H7 (cell line): Measurements from ENCODE around the gene RUNX1. TPM values are rescaled to one million over a fixed set of nuclear protein-coding genes. Genes with fewer than 3 reads are reported as not detected.

Source experiments
- DNase-seq: peaks from one replicate; pipeline ENCODE4 v3.0.0; 2012
- H3K27me3 ChIP-seq: 2 replicates; pipeline ENCODE4 v1.6.0; 2011; ENCODE audit warnings: mild to moderate bottlenecking, low read length; ENCODE audit not compliant: control insufficient read depth, insufficient read depth
- H3K36me3 ChIP-seq: replicated peaks from 2 replicates; pipeline ENCODE4 v1.5.1; 2011; ENCODE audit warnings: low read length; ENCODE audit not compliant: control insufficient read depth, insufficient read depth
- H3K4me3 ChIP-seq: 2 replicates; pipeline ENCODE4 v1.5.1; 2011; ENCODE audit warnings: low read depth, mild to moderate bottlenecking, control low read depth, low read length, moderate library complexity; ENCODE audit not compliant: insufficient read depth
- total RNA-seq: library from RNA; depleted of rRNA; stranded (reverse); fragments of >200 nt; shearing (Covaris generic); gene quantifications from 2 replicates; pipeline ENCODE4 v1.2.3, GENCODE V29; 2014

Gene RUNX1
- total RNA-seq, 1 experiment from 2014 or later: 0.48 TPM

- Histone ChIP-seq H3K36me3 (no peaks in the 10 kb centered on the region), H3K4me3 (no peak overlapping the region), H3K27me3 (no peaks in the 10 kb centered on the region)
- DNase-seq: no peak
Observed at GRCh38 chr21:35050348-35051286, 1.5 kb upstream of the RUNX1 start.

- no peak for DNase-seq
- Histone ChIP-seq H3K36me3 (no peaks in the 10 kb centered on the region), H3K4me3 (no peak overlapping the region), H3K27me3 (no peaks in the 10 kb centered on the region)
Observed at GRCh38 chr21:35048183-35048601, 910 bp downstream of the RUNX1 start.

- no peak overlapping the region for H3K4me3 ChIP-seq
- H3K27me3 ChIP-seq: no peaks in the 10 kb centered on the region
- no peak for DNase-seq
Observed at GRCh38 chr21:35046880-35047229, 2.2 kb downstream of the RUNX1 start.

GRCh38 chr21:35046263-35046624 lies 2.9 kb downstream of the RUNX1 start:
- no peak overlapping the region for H3K4me3 ChIP-seq
- no peak for DNase-seq
- no peaks in the 10 kb centered on the region for H3K27me3 ChIP-seq

More at GRCh38 chr21:35046880-35047229, 2.2 kb downstream of the RUNX1 start:
- no peaks in the 10 kb centered on the region for H3K36me3 ChIP-seq

GRCh38 chr21:35045542-35046262 lies 3.4 kb downstream of the RUNX1 start:
- DNase-seq: no peak
- Histone ChIP-seq H3K4me3 (no peak overlapping the region), H3K27me3 (no peaks in the 10 kb centered on the region), H3K36me3 (no peaks in the 10 kb centered on the region)

More at GRCh38 chr21:35046263-35046624, 2.9 kb downstream of the RUNX1 start:
- no peaks in the 10 kb centered on the region for H3K36me3 ChIP-seq

- H3K27me3 ChIP-seq: no peaks in the 10 kb centered on the region
- DNase-seq: no peak
- no peak overlapping the region for H3K4me3 ChIP-seq
- H3K36me3 ChIP-seq: no peaks in the 10 kb centered on the region
Observed at GRCh38 chr21:35044770-35045541, 4.1 kb downstream of the RUNX1 start.

GRCh38 chr21:35044128-35044527 lies 5.0 kb downstream of the RUNX1 start:
- DNase-seq: no peak

GRCh38 chr21:35043549-35043948 lies 5.6 kb downstream of the RUNX1 start:
- H3K27me3 ChIP-seq: no peaks in the 10 kb centered on the region
- DNase-seq: no peak
- H3K4me3 ChIP-seq: no peak overlapping the region
- no peaks in the 10 kb centered on the region for H3K36me3 ChIP-seq

More at GRCh38 chr21:35044128-35044527, 5.0 kb downstream of the RUNX1 start:
- H3K4me3 ChIP-seq: no peak overlapping the region
- H3K36me3 ChIP-seq: no peaks in the 10 kb centered on the region
- H3K27me3 ChIP-seq: no peaks in the 10 kb centered on the region

- H3K27me3 ChIP-seq: no peaks in the 10 kb centered on the region
- DNase-seq: no peak
- H3K36me3 ChIP-seq: no peaks in the 10 kb centered on the region
- H3K4me3 ChIP-seq: no peak overlapping the region
Observed at GRCh38 chr21:35042836-35043235, 6.3 kb downstream of the RUNX1 start.

- Histone ChIP-seq H3K27me3 (no peaks in the 10 kb centered on the region), H3K36me3 (no peaks in the 10 kb centered on the region), H3K4me3 (no peak overlapping the region)
- no peak for DNase-seq
Observed at GRCh38 chr21:35041881-35042280, 7.2 kb downstream of the RUNX1 start.

GRCh38 chr21:35041122-35041521 lies 8.0 kb downstream of the RUNX1 start:
- no peaks in the 10 kb centered on the region for H3K36me3 ChIP-seq
- no peak for DNase-seq
- no peaks in the 10 kb centered on the region for H3K27me3 ChIP-seq
- H3K4me3 ChIP-seq: no peak overlapping the region

GRCh38 chr21:35039595-35040289 lies 9.4 kb downstream of the RUNX1 start:
- no peaks in the 10 kb centered on the region for H3K27me3 ChIP-seq
- no peaks in the 10 kb centered on the region for H3K36me3 ChIP-seq
- no peak for DNase-seq
- H3K4me3 ChIP-seq: no peak overlapping the region

GRCh38 chr21:35038772-35039319 lies 10.3 kb downstream of the RUNX1 start:
- no peaks in the 10 kb centered on the region for H3K27me3 ChIP-seq
- H3K36me3 ChIP-seq: no peaks in the 10 kb centered on the region
- no peak overlapping the region for H3K4me3 ChIP-seq
- no peak for DNase-seq

GRCh38 chr21:35037384-35037765 lies 11.7 kb downstream of the RUNX1 start:
- no peak overlapping the region for H3K4me3 ChIP-seq
- no peak for DNase-seq
- H3K27me3 ChIP-seq: no peaks in the 10 kb centered on the region
- no peaks in the 10 kb centered on the region for H3K36me3 ChIP-seq
